Progenitor cell of endocrine pancreas (in vitro differentiated cells): Measurements from ENCODE around the gene GUCY1A1. TPM values are rescaled to one million over a fixed set of nuclear protein-coding genes. Genes with fewer than 3 reads are reported as not detected.

Experiments used
- DNase-seq: peaks from one replicate; pipeline ENCODE4 v3.0.0; 2021; ENCODE audit warnings: low spot score; ENCODE audit not compliant: unreplicated experiment
- H3K27ac Mint-ChIP-seq: 2 replicates; pipeline ENCODE4 v1.8.0; 2021; ENCODE audit warnings: mild to moderate bottlenecking, moderate library complexity, mixed read lengths
- H3K27me3 Mint-ChIP-seq: 2 replicates; pipeline ENCODE4 v1.8.0; 2021; ENCODE audit warnings: mixed read lengths
- H3K36me3 Mint-ChIP-seq: 2 replicates; pipeline ENCODE4 v1.8.0; 2022; ENCODE audit warnings: mixed read lengths; ENCODE audit not compliant: insufficient read depth
- H3K4me1 Mint-ChIP-seq: 2 replicates; pipeline ENCODE4 v1.8.0; 2021; ENCODE audit warnings: low read depth, mixed read lengths
- H3K4me3 Mint-ChIP-seq: 2 replicates; pipeline ENCODE4 v1.8.0; 2021; ENCODE audit warnings: low read depth, mild to moderate bottlenecking, moderate library complexity, mixed read lengths
- H3K9me3 Mint-ChIP-seq: 2 replicates; pipeline ENCODE4 v1.8.0; 2021; ENCODE audit warnings: low read depth, mixed read lengths
- total RNA-seq: library from RNA; stranded (reverse); gene quantifications from 2 replicates; pipeline ENCODE4 v1.2.1, GENCODE V29; 2021
- TF ChIP-seq, protein P1 (sequence below): fragments of 200-600 bp; sonication (generic); IDR thresholded peaks from one replicate; pipeline ENCODE4 v1.5.0; 2021; ENCODE audit warnings: antibody characterized with exemption, mild to moderate bottlenecking; ENCODE audit not compliant: unreplicated experiment

The GUCY1A1 gene
- total RNA-seq, 1 donor from 2014 or later: 4.7 TPM

- TF ChIP-seq, protein P1, sequence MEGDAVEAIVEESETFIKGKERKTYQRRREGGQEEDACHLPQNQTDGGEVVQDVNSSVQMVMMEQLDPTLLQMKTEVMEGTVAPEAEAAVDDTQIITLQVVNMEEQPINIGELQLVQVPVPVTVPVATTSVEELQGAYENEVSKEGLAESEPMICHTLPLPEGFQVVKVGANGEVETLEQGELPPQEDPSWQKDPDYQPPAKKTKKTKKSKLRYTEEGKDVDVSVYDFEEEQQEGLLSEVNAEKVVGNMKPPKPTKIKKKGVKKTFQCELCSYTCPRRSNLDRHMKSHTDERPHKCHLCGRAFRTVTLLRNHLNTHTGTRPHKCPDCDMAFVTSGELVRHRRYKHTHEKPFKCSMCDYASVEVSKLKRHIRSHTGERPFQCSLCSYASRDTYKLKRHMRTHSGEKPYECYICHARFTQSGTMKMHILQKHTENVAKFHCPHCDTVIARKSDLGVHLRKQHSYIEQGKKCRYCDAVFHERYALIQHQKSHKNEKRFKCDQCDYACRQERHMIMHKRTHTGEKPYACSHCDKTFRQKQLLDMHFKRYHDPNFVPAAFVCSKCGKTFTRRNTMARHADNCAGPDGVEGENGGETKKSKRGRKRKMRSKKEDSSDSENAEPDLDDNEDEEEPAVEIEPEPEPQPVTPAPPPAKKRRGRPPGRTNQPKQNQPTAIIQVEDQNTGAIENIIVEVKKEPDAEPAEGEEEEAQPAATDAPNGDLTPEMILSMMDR: no peak
- H3K27me3 Mint-ChIP-seq: no peaks in the 10 kb centered on the region
- H3K4me1 Mint-ChIP-seq: peaks cover 13% of the 10 kb centered on the region
- no peaks in the 10 kb centered on the region for H3K9me3 Mint-ChIP-seq
- DNase-seq: no peak
- no peak overlapping the region for H3K27ac Mint-ChIP-seq
- no peaks in the 10 kb centered on the region for H3K36me3 Mint-ChIP-seq
- no peak overlapping the region for H3K4me3 Mint-ChIP-seq
Observed at GRCh38 chr4:155676430-155676825, 9.8 kb downstream of the GUCY1A1 start.

GRCh38 chr4:155678011-155678410 is 11.4 kb downstream of the GUCY1A1 start:
- TF ChIP-seq, protein P1: no peak
- peaks cover 9% of the 10 kb centered on the region for H3K4me1 Mint-ChIP-seq
- H3K36me3 Mint-ChIP-seq: no peaks in the 10 kb centered on the region
- no peaks in the 10 kb centered on the region for H3K27me3 Mint-ChIP-seq
- no peak overlapping the region for H3K27ac Mint-ChIP-seq
- no peak overlapping the region for H3K4me3 Mint-ChIP-seq
- H3K9me3 Mint-ChIP-seq: no peaks in the 10 kb centered on the region
- no peak for DNase-seq

GRCh38 chr4:155679343-155679742 is 12.7 kb downstream of the GUCY1A1 start:
- H3K27me3 Mint-ChIP-seq: no peaks in the 10 kb centered on the region
- H3K4me1 Mint-ChIP-seq: peaks cover 9% of the 10 kb centered on the region
- no peak overlapping the region for H3K4me3 Mint-ChIP-seq
- H3K9me3 Mint-ChIP-seq: no peaks in the 10 kb centered on the region
- H3K27ac Mint-ChIP-seq: no peak overlapping the region
- TF ChIP-seq, protein P1: no peak
- DNase-seq: no peak
- no peaks in the 10 kb centered on the region for H3K36me3 Mint-ChIP-seq

- no peaks in the 10 kb centered on the region for H3K9me3 Mint-ChIP-seq
- DNase-seq: no peak
- TF ChIP-seq, protein P1: no peak
- no peaks in the 10 kb centered on the region for H3K36me3 Mint-ChIP-seq
- H3K4me3 Mint-ChIP-seq: no peak overlapping the region
- H3K27me3 Mint-ChIP-seq: no peaks in the 10 kb centered on the region
- no peak overlapping the region for H3K27ac Mint-ChIP-seq
- H3K4me1 Mint-ChIP-seq: no peaks in the 10 kb centered on the region
Observed at GRCh38 chr4:155681886-155682285, 15.2 kb downstream of the GUCY1A1 start.

- Mint-ChIP-seq H3K27me3 (no peaks in the 10 kb centered on the region), H3K4me1 (no peaks in the 10 kb centered on the region), H3K36me3 (no peaks in the 10 kb centered on the region), H3K4me3 (no peak overlapping the region), H3K27ac (no peak overlapping the region), H3K9me3 (no peaks in the 10 kb centered on the region)
- DNase-seq: no peak
- TF ChIP-seq, protein P1: no peak
Observed at GRCh38 chr4:155684423-155684822, 17.8 kb downstream of the GUCY1A1 start.
